ENCODE data around the gene POFUT2.
A peak's percentile ranks its signal among the peaks of the same experiment; 100 is the strongest.

POFUT2 gene

DNA sequence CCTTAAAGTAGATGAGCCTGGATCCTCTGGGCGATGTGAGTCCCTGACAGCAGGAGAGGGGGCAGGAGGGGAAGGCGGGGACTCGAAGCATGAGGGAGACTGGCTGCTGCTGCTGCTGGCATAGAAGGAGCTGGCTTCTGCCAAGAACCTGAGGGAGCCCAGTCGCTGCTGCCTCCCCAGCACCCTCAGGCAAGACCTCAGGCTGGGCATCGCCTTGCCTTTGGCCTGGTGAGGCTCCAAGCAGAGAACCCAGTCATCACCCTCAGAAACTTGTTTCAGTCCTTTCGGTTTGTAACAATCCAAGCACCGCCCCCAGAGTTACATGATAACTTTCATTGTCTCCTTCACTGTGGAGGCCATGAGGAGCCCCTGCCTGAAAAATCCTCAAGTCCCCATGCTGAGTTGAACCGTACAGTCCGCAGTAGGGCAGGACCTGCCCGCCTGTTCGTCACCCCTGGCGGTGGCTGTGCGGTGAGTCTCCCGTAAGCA is 38.8 kb downstream of the POFUT2 start:
- DNase-seq (ENCODE audit: low read depth in 2 of 2): no peak

DNA sequence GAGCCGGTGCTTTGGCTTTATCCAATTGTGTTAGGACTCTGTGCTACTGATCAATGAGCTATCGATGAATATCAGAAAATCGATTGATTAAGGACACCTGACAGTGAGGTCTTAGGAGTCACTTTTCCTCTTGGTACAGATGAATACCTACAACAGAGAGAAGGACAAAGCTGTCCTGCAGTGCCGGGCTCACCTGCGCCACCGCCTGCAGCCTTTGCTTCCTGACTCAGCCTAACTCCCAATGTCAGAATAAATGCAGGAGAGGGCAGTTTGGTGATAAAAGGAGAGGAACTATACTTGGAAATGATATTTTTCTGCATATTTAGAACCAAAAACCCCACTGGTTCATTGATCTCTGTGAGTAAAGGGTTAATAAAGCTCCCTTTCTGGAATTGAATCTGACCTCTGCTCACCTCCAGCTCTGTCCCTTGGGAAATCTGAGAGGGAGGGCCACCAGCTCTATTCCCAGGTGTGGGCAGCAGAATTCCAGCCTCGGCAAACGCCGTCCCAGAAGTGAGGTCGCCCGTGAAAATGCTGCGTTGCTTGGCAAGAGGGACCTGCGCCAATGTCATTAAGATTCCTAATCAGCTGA is 39.3 kb downstream of the POFUT2 start:
- DNase-seq (ENCODE audit: low read depth in 2 of 2): no peak

DNA sequence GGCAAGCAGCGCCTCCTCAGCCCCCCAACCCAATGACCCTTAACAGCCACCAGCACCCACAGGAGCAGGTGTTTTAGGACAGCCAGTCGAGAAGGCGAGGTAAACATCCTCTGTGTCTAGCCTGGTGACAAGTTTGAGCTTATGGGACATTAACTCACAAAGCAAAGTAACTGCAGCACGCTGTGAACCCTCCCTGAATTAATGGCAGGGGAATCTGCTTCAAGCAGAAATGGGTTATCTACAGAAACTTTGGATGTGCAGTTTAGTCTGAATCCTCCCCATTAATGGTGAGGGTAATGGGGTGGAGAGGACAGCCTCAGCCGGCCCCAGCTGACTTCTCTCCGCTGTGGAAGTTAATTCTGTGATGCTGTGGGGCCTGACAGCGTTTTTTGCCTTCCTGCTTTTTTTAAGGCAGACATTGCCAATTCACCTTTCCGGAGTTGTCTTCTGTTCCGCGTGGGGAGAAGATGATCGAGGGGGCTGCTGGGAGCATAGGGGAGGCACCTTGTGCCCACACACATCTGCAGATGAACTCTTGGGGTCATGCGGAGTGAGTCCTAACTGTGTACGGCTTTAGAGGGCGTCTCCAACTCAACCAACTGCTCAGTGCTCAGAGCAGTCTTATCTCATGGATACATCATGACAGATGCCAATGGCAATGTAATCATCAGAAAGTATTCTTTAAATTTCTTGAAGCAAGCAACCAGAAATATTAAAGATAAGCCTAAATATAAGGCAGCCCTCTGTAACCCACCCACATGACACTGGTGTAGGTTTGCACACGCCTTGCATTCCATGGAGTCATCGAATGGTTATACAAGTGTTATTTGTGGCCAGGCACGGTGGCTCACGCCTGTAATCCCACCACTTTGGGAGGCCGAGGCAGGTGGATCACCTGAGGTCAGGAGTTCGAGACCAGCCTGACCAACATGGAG is 41.0 kb downstream of the POFUT2 start:
- no peak for DNase-seq (ENCODE audit: low read depth in 2 of 2)

DNA sequence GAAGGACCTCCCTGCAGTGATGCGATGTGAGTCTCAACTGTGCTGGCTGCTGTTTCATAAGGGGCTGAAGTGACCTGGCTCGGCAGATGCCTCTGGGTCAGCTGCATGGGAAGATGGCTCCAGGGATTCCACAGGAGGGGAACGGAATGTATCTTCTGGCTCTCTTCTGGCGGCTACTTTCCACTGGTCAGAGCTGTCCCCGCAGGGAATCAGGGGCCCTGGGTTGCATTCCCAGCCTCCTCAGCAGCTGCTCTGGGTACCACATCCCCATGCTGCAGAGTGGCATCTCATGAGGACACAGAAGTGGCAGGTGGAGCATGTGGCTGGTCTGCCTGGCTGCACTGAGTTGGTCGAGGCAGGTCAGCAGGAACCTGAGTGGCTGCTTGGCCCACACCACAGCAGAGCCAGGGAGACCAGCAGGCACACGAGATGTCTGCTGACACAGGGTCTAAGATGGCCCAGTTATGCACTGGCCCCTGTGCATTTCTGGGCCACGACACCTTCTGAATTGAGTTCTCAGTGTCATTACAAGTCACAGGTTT is 42.8 kb downstream of the POFUT2 start:
- no peak for DNase-seq (ENCODE audit: low read depth in 2 of 2)

DNA sequence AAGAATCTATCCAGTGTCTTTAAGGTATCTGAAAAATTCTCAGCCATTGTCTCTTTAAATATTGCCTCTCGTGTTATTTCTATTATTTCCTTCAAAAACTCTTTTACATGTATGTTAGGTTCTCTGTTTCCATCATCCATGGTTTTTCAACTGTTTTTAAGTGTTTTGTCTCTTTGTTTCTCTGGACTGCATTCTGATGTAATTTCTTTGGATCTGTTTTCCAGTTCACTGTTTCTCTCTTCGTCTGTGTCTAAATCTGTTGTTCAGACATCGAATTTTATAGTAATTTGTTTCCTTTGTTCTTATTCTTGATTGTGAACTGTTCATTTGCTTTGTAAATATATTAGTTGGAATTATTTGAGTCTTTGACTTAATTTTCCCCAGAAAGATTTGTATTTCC is 44.1 kb downstream of the POFUT2 start:
- no peak for DNase-seq (ENCODE audit: low read depth in 2 of 2)

DNA sequence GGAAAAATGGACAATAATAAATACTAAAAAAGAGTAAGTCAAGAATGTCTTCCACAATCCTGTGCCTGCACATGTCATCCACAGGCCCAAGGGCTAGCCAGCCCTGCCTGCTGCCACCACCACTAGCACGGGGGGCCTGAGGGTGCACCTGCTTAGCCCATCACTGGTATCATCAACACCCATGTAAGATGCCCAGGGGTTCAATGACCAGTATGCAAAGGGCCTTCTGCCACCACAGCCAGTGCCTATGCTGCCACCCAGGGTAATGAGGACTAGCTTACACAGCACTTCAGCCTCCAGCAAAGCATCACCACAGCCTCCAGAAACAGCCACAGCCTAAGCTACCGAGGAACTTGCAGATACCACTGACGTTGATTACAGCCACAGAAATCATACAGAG is 46.3 kb downstream of the POFUT2 start:
- no peak for DNase-seq (ENCODE audit: low read depth in 2 of 2)

DNA sequence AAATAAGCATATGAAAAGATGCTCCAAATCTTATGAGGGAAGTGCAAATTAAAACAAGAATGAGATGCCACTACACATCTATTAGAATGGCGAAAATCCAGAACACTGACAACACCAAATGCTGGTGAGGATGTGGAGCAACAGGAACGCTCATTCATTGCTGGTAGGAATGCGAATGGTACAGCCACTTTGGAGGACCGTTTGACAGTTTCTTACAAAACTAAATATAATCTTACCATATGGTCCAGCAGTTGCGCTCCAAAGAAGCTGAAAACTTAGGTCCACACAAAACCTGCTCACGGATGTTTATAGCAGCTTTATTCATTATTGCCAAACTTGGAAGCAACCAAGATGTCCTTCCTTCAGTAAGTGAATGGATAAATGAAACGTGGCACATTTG is 50.3 kb downstream of the POFUT2 start:
- DNase-seq (ENCODE audit: low read depth in 2 of 2): no peak

DNA sequence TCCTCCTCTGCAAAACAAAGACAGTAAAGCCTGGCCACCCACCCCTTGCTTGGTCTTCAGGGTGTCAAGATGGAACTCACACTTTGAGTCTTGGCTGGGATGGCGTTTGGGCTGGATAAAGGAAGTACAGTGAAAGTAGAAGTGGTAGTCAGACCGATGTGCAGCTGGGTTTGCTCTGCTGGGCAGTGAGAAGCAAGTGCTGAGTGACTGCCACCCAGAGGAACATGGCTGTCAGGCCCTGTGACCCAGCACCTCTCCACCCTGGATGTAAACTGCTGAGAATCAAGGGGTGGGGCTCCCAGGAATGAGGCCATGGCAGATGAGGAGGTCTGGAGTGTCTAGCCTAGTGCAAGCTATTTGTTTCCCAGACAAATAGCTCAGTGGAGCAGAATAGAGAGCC is 51.2 kb downstream of the POFUT2 start:
- no peak for DNase-seq (ENCODE audit: low read depth in 2 of 2)

DNA sequence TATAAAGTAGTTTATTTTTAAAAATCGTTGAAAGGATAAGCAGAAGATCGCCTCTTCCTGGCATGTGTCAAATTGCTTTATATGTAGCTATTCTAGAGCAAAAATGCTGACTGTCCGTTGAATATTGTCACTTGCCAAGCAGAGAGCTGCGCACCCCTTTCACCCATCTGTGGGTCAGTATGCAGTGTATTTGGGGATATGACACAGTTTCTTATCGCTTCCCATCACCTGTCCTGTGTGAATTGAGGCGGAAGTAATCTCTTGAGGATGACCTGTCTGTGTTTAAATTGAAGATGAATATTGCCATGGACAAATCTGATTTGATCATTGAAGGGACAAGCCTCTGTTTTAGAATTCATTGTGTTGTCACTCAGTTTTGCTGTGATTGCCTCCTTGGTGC is 52.2 kb downstream of the POFUT2 start:
- no peak for DNase-seq (ENCODE audit: low read depth in 2 of 2)

DNA sequence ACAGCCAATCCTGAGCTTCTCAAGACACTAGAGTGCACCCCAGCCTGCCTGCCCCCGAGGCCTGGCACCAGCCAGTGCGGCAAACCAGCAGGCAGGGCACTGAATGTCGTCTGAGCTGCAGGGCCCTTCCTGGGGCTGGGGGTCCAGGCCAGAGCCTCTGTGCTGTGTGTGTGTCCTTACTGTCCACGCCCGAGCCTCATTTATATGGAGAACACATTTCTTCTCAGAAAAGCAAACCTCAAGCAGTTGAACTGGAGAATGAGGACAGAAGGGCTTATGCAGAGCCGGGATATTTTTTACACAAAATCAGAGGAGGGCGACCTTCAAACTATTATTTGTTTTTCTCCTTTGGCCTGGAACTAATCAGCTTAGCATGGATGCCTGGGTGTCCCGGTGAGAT is 52.7 kb downstream of the POFUT2 start:
- DNase-seq (ENCODE audit: low read depth in 2 of 2): no peak

DNA sequence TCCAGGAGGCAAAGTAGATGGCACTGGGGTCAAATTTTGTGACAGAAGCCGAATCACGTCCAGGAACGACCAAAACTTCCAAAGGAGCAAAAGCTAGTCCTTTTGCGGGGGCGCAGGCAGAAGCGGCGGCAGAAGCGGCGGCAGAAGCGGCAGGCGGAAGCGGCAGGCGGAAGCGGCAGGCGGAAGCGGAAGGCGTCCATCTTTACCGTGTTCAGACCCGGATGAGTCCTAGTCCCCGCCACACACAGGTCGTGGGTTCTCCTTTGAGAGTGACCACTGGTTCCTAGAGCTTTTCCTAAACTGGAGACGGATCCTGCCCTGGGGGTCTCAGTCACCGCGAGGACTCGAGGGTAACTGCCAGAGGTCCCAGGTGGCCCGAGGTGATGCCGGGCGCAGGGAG is 53.6 kb downstream of the POFUT2 start:
- no peak for DNase-seq (ENCODE audit: low read depth in 2 of 2)

DNA sequence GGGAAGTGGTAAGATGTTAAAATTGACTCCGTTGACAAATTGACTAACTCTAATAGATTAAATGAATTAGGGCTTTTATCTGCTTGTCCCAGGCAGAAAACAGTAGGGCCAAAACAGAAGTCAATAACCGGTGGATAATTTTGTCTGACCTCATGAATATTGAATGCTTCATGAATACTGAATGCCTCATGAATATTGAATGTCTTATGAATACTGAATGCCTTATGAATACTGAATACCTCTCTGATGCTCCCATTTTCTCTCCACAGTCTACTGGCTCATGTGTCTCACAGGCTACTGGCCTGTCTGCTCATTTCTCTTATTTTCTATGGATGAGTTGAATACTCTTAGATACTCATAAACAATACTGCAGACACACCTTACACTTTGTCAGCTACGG is 56.0 kb downstream of the POFUT2 start:
- no peak for DNase-seq (ENCODE audit: low read depth in 2 of 2)

DNA sequence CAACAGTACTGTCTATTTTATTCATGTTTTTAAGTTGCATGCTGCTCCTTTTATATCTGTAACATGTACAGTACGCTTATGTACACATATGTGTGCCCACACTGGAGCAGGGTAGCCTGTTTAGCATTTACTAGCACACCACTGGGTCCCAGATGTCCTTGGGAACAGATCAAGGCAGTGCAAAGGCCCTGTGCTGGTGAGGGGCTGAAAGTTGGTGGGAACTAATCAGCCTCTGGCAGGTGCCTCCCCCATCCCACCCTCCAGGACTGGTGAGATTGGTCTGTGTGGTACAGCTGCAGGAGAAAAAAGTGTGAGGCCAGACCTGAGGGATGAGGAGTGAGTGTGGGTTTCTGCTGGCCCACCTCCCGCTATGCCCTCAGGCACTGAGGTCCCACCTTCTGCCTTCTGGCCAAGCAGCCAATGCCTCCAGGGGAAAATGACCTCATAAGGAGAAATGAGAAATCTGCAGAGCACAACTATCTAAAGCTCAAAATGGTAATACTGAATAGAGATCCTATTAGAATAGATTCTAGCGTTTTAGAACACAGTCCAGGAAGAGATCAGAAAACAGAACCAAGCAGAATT is 58.9 kb downstream of the POFUT2 start:
- DNase-seq (ENCODE audit: low read depth in 2 of 2): no peak

DNA sequence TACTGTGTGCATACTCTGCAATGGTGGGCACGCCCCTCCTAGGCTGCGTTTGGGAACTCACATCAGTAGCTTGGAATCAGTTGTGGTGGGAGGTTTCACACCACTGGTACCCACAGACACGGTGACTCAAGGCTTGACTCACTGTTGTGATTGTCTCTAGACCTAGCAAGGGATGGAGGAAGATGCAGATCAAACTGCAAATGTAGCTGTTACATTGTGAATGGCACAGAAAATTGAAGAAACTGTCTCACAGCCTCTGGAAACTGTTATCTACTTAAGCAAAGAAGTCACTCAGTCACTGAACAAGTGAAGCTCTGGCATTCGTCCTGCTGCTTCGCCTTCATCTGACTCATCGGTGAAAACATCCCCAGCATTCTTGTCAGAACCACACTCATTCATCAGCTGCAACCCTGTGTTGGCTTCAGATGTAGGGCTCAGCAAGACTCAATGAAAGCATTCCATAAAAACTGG is 59.5 kb downstream of the POFUT2 start:
- peak; percentile 31 to 37 for DNase-seq (ENCODE audit: low read depth in 2 of 2)

DNA sequence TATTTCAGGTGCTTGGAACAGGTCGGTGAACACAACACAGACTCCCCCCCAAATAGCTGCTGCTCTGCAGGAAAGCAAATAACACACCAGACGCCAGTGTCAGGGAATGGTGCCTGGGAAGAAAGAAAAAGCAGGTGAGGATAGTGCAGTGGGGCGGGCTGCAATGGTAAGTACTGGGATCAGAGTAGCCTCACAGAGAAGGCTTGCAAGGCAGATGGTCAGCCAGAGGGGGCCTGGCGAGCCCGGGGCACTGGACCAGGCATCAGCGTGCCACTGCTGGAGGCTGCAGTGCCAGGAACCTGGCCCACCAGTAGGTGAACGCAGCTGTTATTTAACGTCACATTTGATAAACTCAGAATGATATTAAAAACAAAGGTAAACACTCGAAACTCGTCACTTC is 60.0 kb downstream of the POFUT2 start:
- DNase-seq (ENCODE audit: low read depth in 2 of 2): no peak

DNA sequence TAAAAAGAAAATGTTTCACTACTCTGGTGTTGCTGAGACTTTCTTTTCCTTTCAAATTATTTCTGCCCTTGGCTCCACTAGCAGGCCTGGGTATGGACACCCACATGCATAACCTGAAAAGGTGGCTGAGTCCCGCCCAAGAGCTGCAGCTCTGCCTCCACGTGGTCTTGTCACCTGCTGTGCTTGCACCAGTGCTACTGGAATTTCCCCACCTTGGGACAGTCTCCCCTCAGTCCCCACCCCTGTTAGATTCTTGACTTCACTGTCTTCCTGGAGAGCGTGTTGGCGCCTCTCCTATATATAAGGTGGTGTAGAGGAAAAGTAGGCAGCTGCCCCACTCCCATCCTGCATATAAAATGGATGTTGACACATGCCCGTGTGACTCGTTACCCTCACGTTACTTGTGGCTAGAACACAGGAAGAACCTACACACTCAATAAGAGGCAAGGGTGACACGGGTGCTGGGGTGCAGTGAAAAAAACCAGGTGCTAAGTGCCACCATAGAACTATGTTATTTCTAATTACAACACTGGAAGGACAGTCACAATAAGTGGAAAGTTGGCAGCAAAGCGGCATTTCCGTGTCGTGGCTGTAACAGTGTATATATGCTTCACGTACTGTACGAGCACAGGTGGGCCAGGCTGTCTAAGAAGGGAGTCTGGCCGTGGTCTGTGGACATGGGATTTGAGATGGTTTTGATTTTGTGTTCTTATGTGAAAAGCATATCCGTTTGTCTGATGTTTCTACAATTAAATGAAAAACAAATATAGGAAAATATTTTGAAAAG is 61.0 kb downstream of the POFUT2 start:
- no peak for DNase-seq (ENCODE audit: low read depth in 2 of 2)

DNA sequence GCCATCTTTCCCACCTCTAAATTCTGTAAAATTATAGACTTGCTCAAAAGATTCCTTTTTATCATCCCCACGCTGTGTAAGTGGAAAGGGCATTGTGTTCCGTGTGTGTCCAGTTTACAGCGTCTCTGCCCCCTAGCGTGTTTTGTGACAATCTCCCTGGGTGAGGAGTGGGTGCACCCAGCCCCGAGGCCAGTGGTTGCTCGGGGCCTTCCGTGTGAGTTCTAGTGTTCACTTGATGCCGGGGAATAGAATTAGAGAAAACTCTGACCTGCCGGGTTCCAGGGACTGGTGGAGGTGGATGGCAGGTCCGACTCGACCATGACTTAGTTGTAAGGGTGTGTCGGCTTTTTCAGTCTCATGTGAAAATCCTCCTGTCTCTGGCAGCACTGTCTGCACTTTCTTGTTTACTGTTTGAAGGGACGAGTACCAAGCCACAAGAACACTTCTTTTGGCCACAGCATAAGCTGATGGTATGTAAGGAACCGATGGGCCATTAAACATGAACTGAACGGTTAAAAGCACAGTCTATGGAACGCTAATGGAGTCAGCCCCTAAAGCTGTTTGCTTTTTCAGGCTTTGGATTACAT is 61.9 kb downstream of the POFUT2 start:
- no peak for DNase-seq (ENCODE audit: low read depth in 2 of 2)

DNA sequence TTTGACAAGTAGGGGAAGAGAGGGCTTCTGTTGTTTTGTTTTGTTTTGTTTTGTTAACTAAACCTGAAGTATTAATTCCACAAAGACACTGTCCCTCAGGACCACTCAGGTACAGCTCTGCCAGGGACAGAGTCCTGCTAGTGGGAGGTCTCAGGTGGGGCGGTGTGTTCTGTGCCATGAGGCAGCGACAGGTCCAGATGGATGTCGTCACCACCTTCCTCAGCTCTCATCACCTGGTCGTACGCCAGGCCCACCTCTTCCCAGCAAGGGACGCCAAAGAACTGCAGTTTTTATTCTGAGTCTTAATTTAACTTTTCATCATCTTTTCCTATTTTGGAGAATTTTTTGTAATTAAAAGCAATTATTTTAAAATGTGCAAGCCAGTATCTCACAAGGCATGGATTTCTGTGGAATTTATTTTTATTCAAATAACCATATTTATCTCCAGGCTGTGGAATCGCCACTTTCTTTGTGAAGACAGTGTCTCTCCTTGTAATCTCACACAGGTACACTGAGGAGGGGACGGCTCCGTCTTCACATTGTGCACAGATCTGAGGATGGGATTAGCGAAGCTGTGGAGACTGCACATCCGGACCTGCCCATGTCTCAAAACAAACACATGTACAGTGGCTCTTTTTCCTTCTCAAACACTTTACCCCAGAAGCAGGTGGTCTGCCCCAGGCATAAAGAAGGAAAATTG is 62.5 kb downstream of the POFUT2 start:
- DNase-seq (ENCODE audit: low read depth in 2 of 2): no peak

DNA sequence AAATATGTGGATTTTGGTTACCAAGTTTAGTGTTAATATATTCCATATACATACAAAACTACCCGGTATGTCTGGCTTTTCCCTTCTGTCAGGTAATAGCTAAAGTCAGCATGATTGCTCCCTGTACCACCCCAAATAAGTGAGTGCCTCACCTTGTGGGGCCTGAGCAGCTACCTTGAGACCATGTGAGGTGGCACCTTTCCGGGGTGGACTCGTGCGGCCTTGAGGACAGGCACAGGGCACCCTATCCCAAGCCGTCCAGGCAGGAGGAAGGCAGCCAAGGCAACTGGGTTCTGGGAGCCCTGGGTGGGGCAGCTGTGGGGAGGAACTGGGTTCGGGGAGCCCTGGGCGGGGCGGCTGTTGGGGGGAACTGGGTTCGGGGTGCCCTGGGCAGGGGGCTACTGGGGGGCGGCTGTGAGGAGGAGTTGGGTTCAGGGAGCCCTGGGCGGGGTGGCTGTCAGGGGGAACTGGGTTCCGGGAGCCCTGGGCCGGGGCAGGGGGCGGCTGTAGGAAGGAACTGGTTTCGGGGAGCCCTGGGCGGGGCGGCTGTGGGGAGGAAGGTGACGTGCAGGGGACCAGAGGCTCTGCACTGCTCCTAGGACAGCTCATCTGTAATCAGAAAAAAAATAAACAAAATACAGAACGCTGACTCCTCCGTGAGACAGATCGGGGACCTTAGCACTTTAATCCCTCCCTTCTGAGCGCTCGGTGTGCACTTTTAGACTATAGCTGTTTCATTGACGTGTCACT is 63.3 kb downstream of the POFUT2 start:
- no peak for DNase-seq (ENCODE audit: low read depth in 2 of 2)

Measured in stimulated activated CD4-positive, alpha-beta T cell treated with anti-CD3 and anti-CD28 coated beads, Interleukin-1b, Interleukin-23, amount 100 ng/mL, for 4 hours (primary cell).